Measurements from ENCODE around the gene GARIN5B.

The GARIN5B gene

DNA sequence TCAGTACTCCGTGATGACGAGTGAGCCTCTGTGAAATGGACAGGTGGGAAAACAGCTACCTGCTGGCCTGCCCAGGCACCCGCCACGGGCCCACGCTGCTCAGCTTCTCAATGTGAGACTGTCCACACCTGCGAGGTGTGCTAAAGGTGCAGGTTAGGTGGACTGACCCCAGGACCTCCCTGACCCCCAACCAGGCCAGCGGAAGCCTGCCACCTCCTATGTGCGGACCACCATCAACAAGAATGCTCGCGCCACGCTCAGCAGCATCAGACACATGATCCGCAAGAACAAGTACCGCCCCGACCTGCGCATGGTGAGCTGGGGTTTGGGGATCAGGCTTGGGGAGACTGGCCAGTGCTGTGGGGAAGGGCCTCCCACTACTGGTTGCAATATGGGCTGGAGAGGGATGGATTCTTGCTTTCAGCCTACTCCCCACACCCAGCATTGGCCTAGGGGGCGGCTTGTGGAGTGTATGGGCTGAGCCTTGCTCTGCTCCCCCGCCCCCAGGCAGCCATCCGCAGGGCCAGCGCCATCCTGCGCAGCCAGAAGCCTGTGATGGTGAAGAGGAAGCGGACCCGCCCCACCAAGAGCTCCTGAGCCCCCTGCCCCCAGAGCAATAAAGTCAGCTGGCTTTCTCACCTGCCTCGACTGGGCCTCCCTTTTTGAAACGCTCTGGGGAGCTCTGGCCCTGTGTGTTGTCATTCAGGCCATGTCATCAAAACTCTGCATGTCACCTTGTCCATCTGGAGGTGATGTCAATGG is 24.9 kb upstream of the GARIN5B start:
- peaks cover 16 to 34% of the 10 kb centered on the region in 2 donors for H3K36me3 ChIP-seq (ENCODE audit: control insufficient read depth in 2 of 2, insufficient read depth in 2 of 2, low read length in 2 of 2)
- peak overlapping the region; percentile 96 to 98 for H3K9ac ChIP-seq (ENCODE audit: low read length in 2 of 2)
- no peaks in the 10 kb centered on the region for H3K9me3 ChIP-seq (ENCODE audit: control insufficient read depth in 2 of 2, low read length in 2 of 2)
- peak overlapping the region; percentile 99 for H3K4me3 ChIP-seq (ENCODE audit: low read length in 2 of 2)
- no peaks in the 10 kb centered on the region for H3K27me3 ChIP-seq (ENCODE audit: control insufficient read depth in 1 of 2, insufficient read depth in 2 of 2, low read length in 2 of 2)
- H3K27ac ChIP-seq (ENCODE audit: low read length), result no peak overlapping the region
- H3K4me1 ChIP-seq (ENCODE audit: control insufficient read depth, insufficient read depth, low read length), result peaks cover 61% of the 10 kb centered on the region

DNA sequence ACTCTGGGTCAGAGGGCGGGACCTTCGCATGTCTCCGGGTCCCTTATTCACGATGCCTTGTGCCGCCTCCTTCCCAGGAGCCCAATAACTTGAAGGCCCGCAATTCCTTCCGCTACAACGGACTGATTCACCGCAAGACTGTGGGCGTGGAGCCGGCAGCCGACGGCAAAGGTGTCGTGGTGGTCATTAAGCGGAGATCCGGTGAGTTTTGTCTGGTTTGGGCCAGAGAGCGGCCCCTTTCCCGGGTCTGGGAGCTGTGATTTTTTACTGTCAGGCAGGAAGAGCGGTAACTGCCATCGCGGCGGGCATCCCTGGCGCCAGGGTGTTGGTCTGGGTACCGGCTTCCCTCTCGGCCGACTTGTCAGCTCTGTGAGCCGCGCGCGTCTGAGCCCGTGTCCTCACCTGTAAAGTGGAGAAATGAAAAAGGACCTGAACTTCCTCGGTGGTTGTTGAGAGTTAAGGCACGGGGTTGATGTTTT is 23.5 kb upstream of the GARIN5B start:
- peak overlapping the region; percentile 96 to 98 for H3K9ac ChIP-seq (ENCODE audit: low read length in 2 of 2)
- peaks cover 16 to 34% of the 10 kb centered on the region in 2 donors for H3K36me3 ChIP-seq (ENCODE audit: control insufficient read depth in 2 of 2, insufficient read depth in 2 of 2, low read length in 2 of 2)
- H3K27ac ChIP-seq (ENCODE audit: low read length), result peak overlapping the region; percentile 94
- peak overlapping the region; percentile 99 for H3K4me3 ChIP-seq (ENCODE audit: low read length in 2 of 2)
- no peaks in the 10 kb centered on the region for H3K9me3 ChIP-seq (ENCODE audit: control insufficient read depth in 2 of 2, low read length in 2 of 2)
- peaks cover 64% of the 10 kb centered on the region for H3K4me1 ChIP-seq (ENCODE audit: control insufficient read depth, insufficient read depth, low read length)
- no peaks in the 10 kb centered on the region for H3K27me3 ChIP-seq (ENCODE audit: control insufficient read depth in 1 of 2, insufficient read depth in 2 of 2, low read length in 2 of 2)

DNA sequence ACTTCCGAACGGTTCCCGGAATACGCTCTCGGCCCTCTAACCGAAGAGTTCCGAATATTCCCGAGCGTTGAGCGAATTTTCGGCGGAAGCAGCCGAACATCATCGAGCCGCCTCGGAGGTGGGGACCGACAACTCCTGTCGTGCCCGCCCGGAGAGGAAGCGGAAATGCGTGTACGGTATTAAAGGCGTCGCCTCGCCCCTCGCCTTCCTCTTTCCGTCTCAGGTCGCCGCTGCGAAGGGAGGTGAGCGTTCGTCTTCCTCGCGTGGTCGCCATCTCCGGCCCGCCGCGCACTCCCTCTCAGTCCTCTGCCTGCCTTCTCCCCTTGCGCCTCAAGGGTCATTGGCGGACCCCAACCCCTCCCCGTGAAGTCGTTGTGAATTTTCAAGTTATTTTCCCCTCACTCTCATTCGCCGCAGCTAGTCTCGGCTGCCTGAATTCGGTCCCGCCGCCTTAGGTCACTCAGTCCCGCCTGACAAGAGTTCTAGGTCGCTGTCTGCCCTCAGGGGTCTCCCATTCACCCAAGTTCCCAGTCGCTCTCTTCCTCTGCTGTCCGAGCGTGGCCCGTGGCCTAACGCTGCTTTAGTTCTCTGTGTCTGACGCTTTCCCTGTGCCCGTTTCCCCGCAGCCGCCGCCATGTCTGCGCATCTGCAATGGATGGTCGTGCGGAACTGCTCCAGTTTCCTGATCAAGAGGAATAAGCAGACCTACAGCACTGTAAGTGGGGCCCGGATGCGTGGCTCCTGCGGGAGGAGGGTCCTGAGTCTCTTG is 22.8 kb upstream of the GARIN5B start, which contains the start of gene RPL28:
RPL28 (plus strand) TSS at position 209 of the 769 bp plus-strand sequence; CDS start at position 635, 426 bp downstream.
- H3K27ac ChIP-seq (ENCODE audit: low read length), result peak within 1 kb of the TSS; percentile 94
- H3K36me3 ChIP-seq (ENCODE audit: control insufficient read depth in 2 of 2, insufficient read depth in 2 of 2, low read length in 2 of 2), result peaks cover 16 to 31% of the 10 kb centered on the region in 2 donors
- peak within 1 kb of the TSS; percentile 99 for H3K4me3 ChIP-seq (ENCODE audit: low read length in 2 of 2)
- peaks cover 59% of the 10 kb centered on the region for H3K4me1 ChIP-seq (ENCODE audit: control insufficient read depth, insufficient read depth, low read length)
- peak within 1 kb of the TSS; percentile 96 to 98 for H3K9ac ChIP-seq (ENCODE audit: low read length in 2 of 2)
- H3K27me3 ChIP-seq (ENCODE audit: control insufficient read depth in 1 of 2, insufficient read depth in 2 of 2, low read length in 2 of 2), result no peaks in the 10 kb centered on the region
- H3K9me3 ChIP-seq (ENCODE audit: control insufficient read depth in 2 of 2, low read length in 2 of 2), result no peaks in the 10 kb centered on the region

DNA sequence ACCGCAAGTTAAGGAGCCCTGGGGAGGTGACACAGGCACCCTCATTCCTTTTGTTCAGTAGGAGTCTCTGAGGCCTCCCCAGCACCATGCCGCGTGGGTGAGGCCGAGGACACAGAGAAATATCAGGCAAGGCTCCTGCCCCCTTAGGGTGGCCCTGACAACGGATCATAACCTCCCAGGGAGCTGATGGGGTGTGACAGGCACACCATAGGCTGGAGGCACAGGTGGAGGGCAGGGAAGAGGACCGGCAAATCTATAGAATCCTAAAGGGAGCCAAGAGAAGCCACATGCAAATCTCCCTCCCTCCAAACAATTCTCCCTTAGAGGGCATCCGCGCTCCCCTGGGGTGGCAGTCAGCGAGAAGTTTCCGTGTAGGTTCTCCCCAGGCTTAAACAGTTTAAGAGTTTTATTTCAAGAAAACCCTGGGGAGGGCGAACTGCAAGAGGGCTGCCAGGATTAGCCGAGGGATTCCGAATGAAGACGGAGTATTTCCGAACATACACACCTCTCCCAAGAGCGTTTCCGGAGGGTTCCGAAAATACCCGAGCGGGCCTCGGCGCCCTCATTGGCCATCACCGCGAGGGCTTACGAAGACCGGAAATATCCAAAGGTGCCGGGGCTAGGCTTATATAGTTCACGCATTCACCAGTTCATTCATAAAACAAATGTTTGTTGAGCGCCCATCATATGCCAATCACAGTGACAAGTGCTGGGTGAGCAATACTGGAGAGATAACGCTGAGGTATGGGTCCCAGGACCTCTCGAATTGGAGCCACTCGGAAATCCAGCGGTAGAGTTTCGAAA is 22.1 kb upstream of the GARIN5B start:
- Histone ChIP-seq H3K27ac (ENCODE audit: low read length) (peak overlapping the region; percentile 94), H3K4me1 (ENCODE audit: control insufficient read depth, insufficient read depth, low read length) (peaks cover 55% of the 10 kb centered on the region)

DNA sequence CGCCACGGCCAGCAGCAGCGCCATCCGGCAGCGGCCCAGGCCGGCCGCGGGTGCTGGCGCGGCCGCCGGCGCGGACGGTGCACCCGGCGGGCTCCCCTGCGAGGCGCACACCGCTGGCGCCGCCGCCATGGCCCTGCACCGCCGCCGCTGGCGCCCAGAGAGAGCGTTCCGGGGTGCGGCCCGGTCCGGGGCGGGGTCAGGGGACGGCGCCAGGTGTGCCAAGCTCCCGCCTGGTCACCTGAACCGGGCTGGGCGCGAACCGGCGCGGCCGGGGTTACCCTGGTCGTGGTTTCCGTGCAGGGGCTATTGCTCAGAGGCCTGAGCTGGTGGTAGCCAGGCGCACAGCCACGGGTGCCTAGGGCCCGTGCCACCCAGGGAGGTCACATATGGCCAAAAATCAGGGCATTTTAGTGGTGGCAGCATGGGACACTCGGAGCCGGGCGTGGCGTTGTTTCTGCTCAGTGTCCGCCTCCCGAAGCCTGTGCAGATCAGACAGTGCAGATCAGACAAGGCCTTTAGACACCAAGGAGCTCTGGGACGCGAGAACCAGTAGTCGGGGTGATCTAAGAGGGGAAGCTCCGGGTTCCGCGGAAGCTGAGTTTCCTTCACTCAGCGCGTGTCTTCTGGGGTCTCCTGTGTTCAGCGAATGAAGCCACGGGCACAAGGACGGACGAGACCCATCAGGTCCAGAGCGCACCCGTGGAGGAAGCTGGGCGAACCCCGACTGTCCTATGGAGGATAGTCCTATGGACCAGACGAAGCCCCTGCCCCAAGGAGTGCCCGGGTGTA is 21.3 kb upstream of the GARIN5B start, which contains the start of gene TMEM238:
TMEM238 (minus strand) TSS at position 162 of the 789 bp plus-strand sequence; CDS start at position 129, 33 bp downstream.
- Histone ChIP-seq H3K4me3 (ENCODE audit: low read length in 2 of 2) (peak within 1 kb of the TSS; percentile 81 to 99), H3K4me1 (ENCODE audit: control insufficient read depth, insufficient read depth, low read length) (peaks cover 53% of the 10 kb centered on the region)

More for the DNA sequence above, 22.1 kb upstream of the GARIN5B start:
- Histone ChIP-seq H3K9me3 (ENCODE audit: control insufficient read depth in 2 of 2, low read length in 2 of 2) (no peaks in the 10 kb centered on the region), H3K4me3 (ENCODE audit: low read length in 2 of 2) (peak overlapping the region; percentile 81 to 99), H3K27me3 (ENCODE audit: control insufficient read depth in 1 of 2, insufficient read depth in 2 of 2, low read length in 2 of 2) (no peaks in the 10 kb centered on the region), H3K36me3 (ENCODE audit: control insufficient read depth in 2 of 2, insufficient read depth in 2 of 2, low read length in 2 of 2) (peaks cover 16 to 27% of the 10 kb centered on the region in 2 donors), H3K9ac (ENCODE audit: low read length in 2 of 2) (peak overlapping the region; percentile 94 to 98)

DNA sequence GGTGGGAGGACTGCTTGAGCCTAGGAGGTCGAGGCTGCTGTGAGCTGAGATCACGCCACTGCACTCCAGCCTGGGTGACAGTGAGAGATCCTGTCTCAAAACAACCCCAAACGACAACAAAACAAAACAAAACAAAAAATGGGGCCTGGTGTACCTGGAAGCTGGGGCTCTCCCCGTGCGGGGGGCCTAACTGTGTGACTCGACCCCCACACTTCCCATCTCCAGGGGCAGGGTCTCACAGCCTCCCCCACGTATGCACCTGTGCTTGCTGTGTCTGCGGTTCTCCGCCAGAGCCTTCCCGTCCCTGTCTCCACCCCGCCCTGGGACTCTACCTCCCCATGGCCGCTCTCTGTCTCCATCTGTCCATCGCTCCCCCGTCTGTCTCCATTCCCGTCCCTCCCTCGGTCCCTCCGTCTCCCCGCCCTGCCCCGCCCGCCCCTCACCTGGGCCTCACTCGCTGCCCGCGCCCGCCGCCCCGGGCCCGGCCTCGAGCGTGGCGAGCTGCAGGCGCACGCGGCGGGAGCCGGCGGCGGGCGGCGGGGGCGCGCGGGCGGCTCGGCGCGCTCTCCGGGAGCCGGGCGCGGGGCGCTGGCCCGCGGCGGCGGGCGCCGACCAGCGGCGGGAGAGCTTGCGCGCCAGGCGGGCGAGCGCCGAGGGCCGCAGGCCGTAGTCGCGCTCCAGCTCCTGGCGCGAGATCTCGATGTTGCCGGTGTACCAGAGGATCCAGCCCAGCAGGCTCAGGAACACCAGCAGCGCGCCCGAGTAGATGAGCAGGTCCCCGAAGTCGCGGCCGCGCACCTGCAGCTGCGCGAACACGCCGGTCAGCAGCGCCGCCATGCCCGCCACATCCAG is 20.4 kb upstream of the GARIN5B start:
- peak overlapping the region in 1 of 2 donors; percentile 99 for H3K4me3 ChIP-seq (ENCODE audit: low read length in 2 of 2)
- no peaks in the 10 kb centered on the region for H3K27me3 ChIP-seq (ENCODE audit: control insufficient read depth in 1 of 2, insufficient read depth in 2 of 2, low read length in 2 of 2)
- H3K9ac ChIP-seq (ENCODE audit: low read length in 2 of 2), result peak overlapping the region; percentile 68 to 73
- peaks cover 47% of the 10 kb centered on the region for H3K4me1 ChIP-seq (ENCODE audit: control insufficient read depth, insufficient read depth, low read length)
- peaks cover 12 to 16% of the 10 kb centered on the region in 2 donors for H3K36me3 ChIP-seq (ENCODE audit: control insufficient read depth in 2 of 2, insufficient read depth in 2 of 2, low read length in 2 of 2)
- peak overlapping the region; percentile 46 for H3K27ac ChIP-seq (ENCODE audit: low read length)
- H3K9me3 ChIP-seq (ENCODE audit: control insufficient read depth in 2 of 2, low read length in 2 of 2), result no peaks in the 10 kb centered on the region

More for the DNA sequence above, 21.3 kb upstream of the GARIN5B start, which contains the start of gene TMEM238:
- Histone ChIP-seq H3K9me3 (ENCODE audit: control insufficient read depth in 2 of 2, low read length in 2 of 2) (no peaks in the 10 kb centered on the region), H3K9ac (ENCODE audit: low read length in 2 of 2) (peak within 1 kb of the TSS; percentile 94 to 98), H3K27me3 (ENCODE audit: control insufficient read depth in 1 of 2, insufficient read depth in 2 of 2, low read length in 2 of 2) (no peaks in the 10 kb centered on the region), H3K36me3 (ENCODE audit: control insufficient read depth in 2 of 2, insufficient read depth in 2 of 2, low read length in 2 of 2) (peaks cover 16 to 21% of the 10 kb centered on the region in 2 donors), H3K27ac (ENCODE audit: low read length) (peak within 1 kb of the TSS; percentile 94)

DNA sequence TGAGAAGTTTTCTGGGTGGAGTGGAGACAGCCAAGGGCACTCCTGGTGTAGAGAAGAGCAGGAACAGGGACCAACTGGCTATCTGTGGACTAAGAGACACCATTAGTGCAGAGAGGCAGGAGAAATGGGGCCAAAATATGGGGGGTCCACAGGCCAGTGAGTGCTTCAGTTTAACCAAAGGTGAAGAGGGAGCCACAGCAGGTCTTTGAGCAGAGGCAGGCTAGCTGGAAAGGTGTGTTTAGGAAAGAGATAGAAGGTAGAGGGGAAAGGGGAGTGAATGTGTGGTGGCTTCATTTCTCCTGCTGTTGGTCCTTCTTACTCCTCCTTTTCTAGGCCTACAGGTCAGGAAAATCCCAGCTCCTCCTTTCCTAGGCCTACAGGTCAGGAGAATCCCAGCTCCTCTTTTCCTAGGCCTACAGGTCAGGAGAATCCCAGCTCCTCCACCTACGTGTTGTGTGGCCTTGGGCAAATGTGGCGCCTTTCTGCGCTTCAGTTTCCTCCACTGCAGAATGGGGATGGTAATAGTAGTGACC is 19.5 kb upstream of the GARIN5B start:
- Histone ChIP-seq H3K4me1 (ENCODE audit: control insufficient read depth, insufficient read depth, low read length) (peaks cover 38% of the 10 kb centered on the region), H3K36me3 (ENCODE audit: control insufficient read depth in 2 of 2, insufficient read depth in 2 of 2, low read length in 2 of 2) (peaks cover 4 to 7% of the 10 kb centered on the region in 2 donors), H3K9me3 (ENCODE audit: control insufficient read depth in 2 of 2, low read length in 2 of 2) (no peaks in the 10 kb centered on the region), H3K9ac (ENCODE audit: low read length in 2 of 2) (no peak overlapping the region), H3K27me3 (ENCODE audit: control insufficient read depth in 1 of 2, insufficient read depth in 2 of 2, low read length in 2 of 2) (peaks cover under 1 to 4% of the 10 kb centered on the region in 2 donors), H3K27ac (ENCODE audit: low read length) (no peak overlapping the region), H3K4me3 (ENCODE audit: low read length in 2 of 2) (no peak overlapping the region)

DNA sequence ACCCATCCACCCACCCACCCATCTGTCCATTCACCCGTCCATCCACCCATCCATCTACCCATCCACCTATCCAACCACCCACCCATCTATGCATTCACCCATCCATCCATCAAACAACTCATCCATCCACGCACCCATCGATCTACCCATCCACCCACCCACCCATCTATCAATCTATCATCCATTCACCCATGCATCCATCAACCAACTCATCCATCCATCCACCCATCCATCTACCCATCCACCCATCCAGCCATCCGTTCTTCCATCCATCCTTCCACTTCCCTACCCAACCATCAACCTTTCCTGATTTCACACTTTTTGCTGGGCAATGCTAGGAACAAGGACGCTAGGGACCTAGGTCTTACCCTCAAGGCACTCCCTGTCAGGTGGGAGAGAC is 19.0 kb upstream of the GARIN5B start:
- Histone ChIP-seq H3K4me1 (ENCODE audit: control insufficient read depth, insufficient read depth, low read length) (peaks cover 32% of the 10 kb centered on the region), H3K4me3 (ENCODE audit: low read length in 2 of 2) (no peak overlapping the region), H3K9ac (ENCODE audit: low read length in 2 of 2) (no peak overlapping the region), H3K36me3 (ENCODE audit: control insufficient read depth in 2 of 2, insufficient read depth in 2 of 2, low read length in 2 of 2) (peaks cover 0 to 2% of the 10 kb centered on the region in 2 donors), H3K27ac (ENCODE audit: low read length) (no peak overlapping the region), H3K9me3 (ENCODE audit: control insufficient read depth in 2 of 2, low read length in 2 of 2) (no peaks in the 10 kb centered on the region), H3K27me3 (ENCODE audit: control insufficient read depth in 1 of 2, insufficient read depth in 2 of 2, low read length in 2 of 2) (peaks cover 4 to 5% of the 10 kb centered on the region in 2 donors)

DNA sequence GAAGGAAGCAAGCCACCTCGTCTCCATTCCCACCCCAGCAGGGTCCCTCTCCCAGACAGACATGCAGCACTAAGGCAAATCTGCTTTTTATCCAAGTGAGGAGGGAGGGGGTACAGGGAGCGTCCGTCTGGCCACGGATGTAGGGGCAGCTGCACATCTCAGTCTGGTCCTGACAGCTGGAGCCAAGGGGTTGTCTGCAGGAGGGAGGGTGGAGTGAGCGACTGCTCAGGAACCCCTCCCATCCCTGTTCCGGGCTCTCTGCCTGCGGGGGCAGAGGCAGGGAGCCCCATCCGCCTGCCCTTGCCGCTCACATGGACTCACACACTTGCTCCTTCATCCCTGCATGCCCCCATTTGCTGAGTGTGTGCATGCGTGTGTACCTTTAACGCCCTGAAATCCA is 16.1 kb upstream of the GARIN5B start:
- H3K27me3 ChIP-seq (ENCODE audit: control insufficient read depth in 1 of 2, insufficient read depth in 2 of 2, low read length in 2 of 2), result peaks cover 17 to 29% of the 10 kb centered on the region in 2 donors
- no peaks in the 10 kb centered on the region for H3K9me3 ChIP-seq (ENCODE audit: control insufficient read depth in 2 of 2, low read length in 2 of 2)
- H3K27ac ChIP-seq (ENCODE audit: low read length), result no peak overlapping the region
- peaks cover 13% of the 10 kb centered on the region for H3K4me1 ChIP-seq (ENCODE audit: control insufficient read depth, insufficient read depth, low read length)
- no peak overlapping the region for H3K4me3 ChIP-seq (ENCODE audit: low read length in 2 of 2)
- H3K9ac ChIP-seq (ENCODE audit: low read length in 2 of 2), result no peak overlapping the region
- no peaks in the 10 kb centered on the region for H3K36me3 ChIP-seq (ENCODE audit: control insufficient read depth in 2 of 2, insufficient read depth in 2 of 2, low read length in 2 of 2)

Data from stomach smooth muscle (tissue), 2 donors.